ENCODE measurements around the gene MLLT11. TPM values are rescaled to one million over a fixed set of nuclear protein-coding genes. Genes with fewer than 3 reads are reported as not detected.

Gene MLLT11
- total RNA-seq, 3 donors from 2014 or later (not counting 1 experiment from before 2014, with no cell fraction given): 11.2 to 18.6 (median 17.6) TPM

DNA sequence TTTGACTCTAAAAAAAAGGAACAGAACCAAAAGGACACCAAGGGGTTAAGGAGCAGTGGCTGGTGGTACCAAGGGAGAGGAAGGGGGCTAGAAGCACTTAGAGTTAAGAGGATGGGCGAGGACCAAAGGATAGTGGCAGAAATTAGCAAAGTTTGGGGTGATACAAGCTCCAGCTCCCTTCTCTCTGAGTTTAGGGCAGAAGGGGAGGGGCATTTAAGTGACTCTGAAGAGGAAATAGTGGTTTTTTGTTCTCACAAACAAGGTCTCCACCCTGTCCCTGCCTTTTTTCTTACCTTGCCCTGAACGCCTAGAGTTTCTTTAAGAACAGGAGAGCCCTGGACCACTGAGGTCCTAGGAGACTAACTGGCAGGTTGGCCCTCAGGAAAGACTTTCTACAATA lies 4.0 kb upstream of the MLLT11 start:
- Mint-ChIP-seq H3K4me1 (peaks cover 81 to 85% of the 10 kb centered on the region in 2 donors), H3K4me3 (peak overlapping the region; percentile 92), H3K27me3 (ENCODE audit: low read depth in 2 of 2) (no peaks in the 10 kb centered on the region), H3K36me3 (peaks cover 43% of the 10 kb centered on the region), H3K27ac (peak overlapping the region; percentile 98 to 99), H3K9me3 (no peaks in the 10 kb centered on the region)
- 0% methylated on average over 2 of the region's 2 CpGs for WGBS (ENCODE audit: insufficient coverage)
- Histone ChIP-seq H3K4me3 (ENCODE audit: low read length) (peak overlapping the region; percentile 95), H3K36me3 (ENCODE audit: control insufficient read depth, insufficient read depth, low read length) (peaks cover 56% of the 10 kb centered on the region), H3K9me3 (ENCODE audit: control insufficient read depth, insufficient read depth, low read length) (no peaks in the 10 kb centered on the region), H3K27me3 (ENCODE audit: control insufficient read depth, insufficient read depth, low read length) (no peaks in the 10 kb centered on the region), H3K4me1 (ENCODE audit: control insufficient read depth, insufficient read depth, low read length) (peaks cover 51% of the 10 kb centered on the region), H3K27ac (ENCODE audit: low read length) (peak overlapping the region; percentile 89)
- TF ChIP-seq, protein P1, sequence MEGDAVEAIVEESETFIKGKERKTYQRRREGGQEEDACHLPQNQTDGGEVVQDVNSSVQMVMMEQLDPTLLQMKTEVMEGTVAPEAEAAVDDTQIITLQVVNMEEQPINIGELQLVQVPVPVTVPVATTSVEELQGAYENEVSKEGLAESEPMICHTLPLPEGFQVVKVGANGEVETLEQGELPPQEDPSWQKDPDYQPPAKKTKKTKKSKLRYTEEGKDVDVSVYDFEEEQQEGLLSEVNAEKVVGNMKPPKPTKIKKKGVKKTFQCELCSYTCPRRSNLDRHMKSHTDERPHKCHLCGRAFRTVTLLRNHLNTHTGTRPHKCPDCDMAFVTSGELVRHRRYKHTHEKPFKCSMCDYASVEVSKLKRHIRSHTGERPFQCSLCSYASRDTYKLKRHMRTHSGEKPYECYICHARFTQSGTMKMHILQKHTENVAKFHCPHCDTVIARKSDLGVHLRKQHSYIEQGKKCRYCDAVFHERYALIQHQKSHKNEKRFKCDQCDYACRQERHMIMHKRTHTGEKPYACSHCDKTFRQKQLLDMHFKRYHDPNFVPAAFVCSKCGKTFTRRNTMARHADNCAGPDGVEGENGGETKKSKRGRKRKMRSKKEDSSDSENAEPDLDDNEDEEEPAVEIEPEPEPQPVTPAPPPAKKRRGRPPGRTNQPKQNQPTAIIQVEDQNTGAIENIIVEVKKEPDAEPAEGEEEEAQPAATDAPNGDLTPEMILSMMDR (IDR thresholded peaks at IDR 0.05): no peak
- DNase-seq (peak in 1 of 2 donors; percentile 82), ATAC-seq (peak; percentile 11 to 25 (median 17))
- intact Hi-C loops (cut with micrococcal nuclease): loop anchor here (5.0 kb wide), 3 partner anchors 34 to 484 kb away; partner anchors contain the start of gene ZNF687

DNA sequence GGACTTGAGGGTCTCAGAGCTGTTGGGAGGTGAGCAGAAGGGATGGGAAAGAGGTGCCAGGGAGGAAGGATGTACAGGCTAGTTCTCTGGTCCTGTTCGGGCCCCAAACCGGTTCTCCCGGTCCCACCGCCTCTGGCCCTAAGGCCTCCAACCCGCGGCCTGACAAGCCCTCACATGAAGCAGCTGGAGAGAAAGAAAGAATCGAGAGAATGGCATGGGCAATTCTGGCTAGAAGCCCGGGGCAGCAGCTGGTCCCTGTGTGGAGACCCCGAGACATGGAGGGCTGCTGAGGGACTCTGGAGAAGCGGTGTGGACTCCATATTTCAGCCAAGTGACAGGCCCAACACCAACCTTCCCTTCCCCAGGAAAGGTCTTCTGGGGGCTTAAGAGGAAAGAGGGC lies 1.5 kb upstream of the MLLT11 start:
- Histone ChIP-seq H3K9me3 (ENCODE audit: control insufficient read depth, insufficient read depth, low read length) (no peaks in the 10 kb centered on the region), H3K27me3 (ENCODE audit: control insufficient read depth, insufficient read depth, low read length) (no peaks in the 10 kb centered on the region), H3K4me1 (ENCODE audit: control insufficient read depth, insufficient read depth, low read length) (peaks cover 47% of the 10 kb centered on the region), H3K36me3 (ENCODE audit: control insufficient read depth, insufficient read depth, low read length) (peaks cover 31% of the 10 kb centered on the region), H3K4me3 (ENCODE audit: low read length) (peak overlapping the region; percentile 95), H3K27ac (ENCODE audit: low read length) (peak overlapping the region; percentile 89)
- DNase-seq: peak; percentile 43 to 44
- Mint-ChIP-seq H3K36me3 (peaks cover 31% of the 10 kb centered on the region), H3K9me3 (no peaks in the 10 kb centered on the region), H3K27ac (peak overlapping the region; percentile 98 to 99), H3K4me1 (peaks cover 71 to 72% of the 10 kb centered on the region in 2 donors), H3K4me3 (peak overlapping the region; percentile 92), H3K27me3 (ENCODE audit: low read depth in 2 of 2) (no peaks in the 10 kb centered on the region)
- WGBS (ENCODE audit: insufficient coverage): 0% methylated on average over 9 of the region's 10 CpGs
- TF ChIP-seq, protein P1 (IDR thresholded peaks at IDR 0.05): no peak
- no peak for ATAC-seq
- intact Hi-C loops (cut with micrococcal nuclease): loop anchor here (1.0 to 5.0 kb wide), 5 partner anchors 12 to 486 kb away; partner anchors contain the start of genes GABPB2, PRUNE1 and ZNF687

DNA sequence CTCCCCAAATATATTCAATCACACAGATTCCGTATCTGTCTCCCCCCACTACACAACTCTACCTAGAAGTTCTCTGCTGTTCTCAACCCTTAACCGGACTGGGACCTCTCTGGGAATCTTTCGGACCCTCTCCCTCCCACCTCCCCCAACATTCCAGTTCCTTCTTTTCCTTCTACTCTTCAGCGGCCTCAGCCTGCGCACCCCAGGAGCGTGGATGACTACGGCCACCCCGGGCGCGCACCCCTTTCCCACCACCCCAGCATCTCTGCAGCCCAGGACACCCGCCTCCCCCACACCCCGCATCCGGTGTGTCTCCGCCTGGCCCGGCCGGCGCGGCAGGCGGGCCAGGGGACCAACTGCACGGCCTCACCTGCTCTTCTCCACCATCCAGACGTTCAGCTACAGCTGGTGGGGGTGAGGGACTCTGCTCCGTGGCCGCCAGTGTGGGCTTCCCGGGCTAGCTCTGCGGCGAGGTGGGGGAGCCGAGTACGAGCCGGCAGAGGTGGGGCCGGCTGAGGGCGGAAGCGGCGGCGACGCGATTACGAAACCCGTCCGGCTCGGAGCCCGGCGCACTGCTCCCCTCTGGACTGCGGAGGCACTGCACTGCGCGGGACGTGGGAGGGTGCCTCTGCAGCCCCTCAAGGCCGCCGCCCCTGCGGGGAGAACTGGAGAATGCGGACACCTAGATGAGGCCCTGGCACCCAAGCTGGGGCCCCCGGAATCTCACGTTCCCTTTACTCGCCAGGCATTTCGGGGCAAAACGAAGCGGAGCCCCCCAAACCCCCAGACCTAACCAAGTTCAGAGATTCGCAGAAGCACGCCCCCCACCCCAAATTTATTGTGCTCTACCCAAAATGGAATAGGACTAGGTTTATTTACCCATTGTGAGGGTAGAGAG lies 839 bp upstream of the MLLT11 start, which contains the start of gene CDC42SE1:
CDC42SE1 (minus strand) TSS at position 514 of the 898 bp plus-strand sequence. CDS start 3,892 bp downstream, outside the sequence.
- Mint-ChIP-seq H3K27ac (peak within 1 kb of the TSS; percentile 98 to 99), H3K36me3 (peaks cover 26% of the 10 kb centered on the region), H3K4me3 (peak within 1 kb of the TSS; percentile 92), H3K9me3 (no peaks in the 10 kb centered on the region), H3K27me3 (ENCODE audit: low read depth in 2 of 2) (no peaks in the 10 kb centered on the region), H3K4me1 (peaks cover 64 to 68% of the 10 kb centered on the region in 2 donors)
- DNase-seq: peak; percentile 84 to 94
- WGBS (ENCODE audit: insufficient coverage): 0% methylated on average over 56 of the region's 58 CpGs
- TF ChIP-seq, protein P1 (IDR thresholded peaks at IDR 0.05): peak; percentile 78
- intact Hi-C loops (cut with micrococcal nuclease): loop anchor here (1.0 to 5.0 kb wide), 5 partner anchors 11 to 487 kb away; partner anchors contain the start of genes GABPB2, PRUNE1 and ZNF687
- H3K9me3 ChIP-seq (ENCODE audit: control insufficient read depth, insufficient read depth, low read length): no peaks in the 10 kb centered on the region
- ATAC-seq: peak; percentile 56 to 83 (median 67)
- H3K4me1 ChIP-seq (ENCODE audit: control insufficient read depth, insufficient read depth, low read length): peaks cover 41% of the 10 kb centered on the region
- H3K4me3 ChIP-seq (ENCODE audit: low read length): peak within 1 kb of the TSS; percentile 95
- H3K27me3 ChIP-seq (ENCODE audit: control insufficient read depth, insufficient read depth, low read length): no peaks in the 10 kb centered on the region
- peak within 1 kb of the TSS; percentile 89 for H3K27ac ChIP-seq (ENCODE audit: low read length)
- H3K36me3 ChIP-seq (ENCODE audit: control insufficient read depth, insufficient read depth, low read length): peaks cover 24% of the 10 kb centered on the region
